Measurements from ENCODE around the gene PCYT2. TPM values are rescaled to one million over a fixed set of nuclear protein-coding genes. Genes with fewer than 3 reads are reported as not detected.

PCYT2 gene
- total RNA-seq, 2 donors from 2014 or later: 21.6 to 26.0 TPM

DNA sequence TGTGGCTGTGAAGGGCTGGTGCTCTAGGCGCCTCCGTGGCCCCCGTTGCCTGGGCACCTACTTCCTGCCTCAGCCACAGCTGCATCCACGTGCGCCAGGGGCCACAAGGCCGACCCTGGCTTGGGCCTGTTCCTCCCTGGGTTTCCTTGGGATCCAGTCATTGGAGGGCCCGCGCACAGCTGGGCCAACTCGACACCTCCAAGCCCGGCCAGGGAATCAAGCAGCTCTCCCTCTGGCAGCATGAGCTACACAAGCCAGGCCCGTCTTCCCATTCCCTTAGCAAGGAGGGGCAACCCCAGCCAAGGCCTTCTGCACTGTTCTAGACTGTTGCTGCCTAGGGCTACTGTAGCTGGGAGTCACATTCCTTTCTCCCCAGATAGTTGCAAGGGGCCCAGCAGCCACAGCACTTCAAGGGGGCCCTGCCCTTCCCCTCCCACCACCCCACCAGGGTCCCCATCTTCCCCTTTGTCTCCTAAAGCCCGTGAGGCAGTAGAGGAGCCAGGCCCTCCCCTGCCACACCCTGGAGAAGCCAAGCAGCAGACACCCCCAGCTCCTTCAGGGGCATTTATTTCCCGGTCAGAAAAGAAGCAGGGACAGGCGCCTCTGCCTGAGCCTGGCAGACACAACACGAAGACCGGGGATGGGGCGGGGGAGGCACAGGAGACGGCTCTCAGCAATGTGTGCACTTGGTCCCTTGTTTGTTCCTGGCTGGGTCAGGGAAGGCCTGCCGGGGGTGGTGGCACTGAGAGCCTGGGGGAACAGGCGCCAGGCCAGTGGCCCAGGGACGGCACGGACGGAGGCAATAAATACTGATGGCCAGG lies 43.8 kb downstream of the PCYT2 start:
- Mint-ChIP-seq H3K4me1 (peaks cover 30% of the 10 kb centered on the region), H3K36me3 (ENCODE audit: low read depth) (peaks cover 2% of the 10 kb centered on the region), H3K27ac (peak overlapping the region; percentile 97), H3K4me3 (peak overlapping the region; percentile 75), H3K27me3 (no peaks in the 10 kb centered on the region)
- no peaks in the 10 kb centered on the region for H3K9me3 ChIP-seq (ENCODE audit: control insufficient read depth, low read length, poor library complexity, severe bottlenecking)
- ATAC-seq (no peak), DNase-seq (peak in 1 of 3 donors; percentile 16)

GRCh38 chr17:81866440-81867169 lies 44.6 kb downstream of the PCYT2 start:
- no peak for ATAC-seq
- Mint-ChIP-seq H3K36me3 (ENCODE audit: low read depth) (peaks cover 2% of the 10 kb centered on the region), H3K4me3 (peak overlapping the region; percentile 75), H3K27ac (peak overlapping the region; percentile 97), H3K4me1 (peaks cover 30% of the 10 kb centered on the region), H3K27me3 (no peaks in the 10 kb centered on the region)
- DNase-seq: no peak
- H3K9me3 ChIP-seq (ENCODE audit: control insufficient read depth, low read length, poor library complexity, severe bottlenecking): no peaks in the 10 kb centered on the region

- no peaks in the 10 kb centered on the region for H3K9me3 ChIP-seq (ENCODE audit: control insufficient read depth, low read length, poor library complexity, severe bottlenecking)
- ATAC-seq (no peak), DNase-seq (no peak)
- H3K4me3 Mint-ChIP-seq: peak overlapping the region; percentile 65
- H3K27me3 Mint-ChIP-seq: no peaks in the 10 kb centered on the region
- peak overlapping the region; percentile 97 for H3K27ac Mint-ChIP-seq
- peaks cover 2% of the 10 kb centered on the region for H3K36me3 Mint-ChIP-seq (ENCODE audit: low read depth)
- H3K4me1 Mint-ChIP-seq: peaks cover 30% of the 10 kb centered on the region
These were observed 45.3 kb downstream of the PCYT2 start for GRCh38 chr17:81865733-81866439.

DNA sequence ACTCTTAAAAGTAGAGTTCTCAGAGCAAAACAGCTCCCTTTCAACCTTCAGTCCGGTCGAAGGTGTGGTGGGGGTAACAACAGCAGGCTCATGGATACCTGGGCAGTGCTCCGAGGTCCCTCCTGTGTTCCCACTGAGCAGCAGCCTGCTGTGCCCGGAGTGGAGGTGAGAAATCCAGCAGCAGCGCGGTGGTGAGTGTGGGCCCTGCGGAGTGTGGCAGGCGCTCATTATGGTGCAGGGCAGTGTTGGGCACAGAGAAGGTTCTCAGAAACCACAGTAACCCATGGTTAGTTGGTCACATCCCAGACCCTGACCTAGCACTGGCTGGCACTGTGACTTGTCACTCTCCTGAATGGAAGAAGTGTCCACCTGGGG lies 45.9 kb downstream of the PCYT2 start:
- no peaks in the 10 kb centered on the region for H3K9me3 ChIP-seq (ENCODE audit: control insufficient read depth, low read length, poor library complexity, severe bottlenecking)
- Mint-ChIP-seq H3K27ac (peak overlapping the region; percentile 97), H3K4me1 (peaks cover 31% of the 10 kb centered on the region), H3K27me3 (no peaks in the 10 kb centered on the region), H3K4me3 (peak overlapping the region; percentile 65), H3K36me3 (ENCODE audit: low read depth) (peaks cover 2% of the 10 kb centered on the region)
- ATAC-seq (no peak), DNase-seq (no peak)

- Mint-ChIP-seq H3K36me3 (ENCODE audit: low read depth) (peaks cover 4% of the 10 kb centered on the region), H3K27ac (peak overlapping the region; percentile 97)
- no peak for ATAC-seq
These were observed 47.1 kb downstream of the PCYT2 start for GRCh38 chr17:81863833-81864768.

GRCh38 chr17:81863123-81863675 lies 48.0 kb downstream of the PCYT2 start:
- H3K36me3 Mint-ChIP-seq (ENCODE audit: low read depth): peaks cover 4% of the 10 kb centered on the region
- no peaks in the 10 kb centered on the region for H3K27me3 Mint-ChIP-seq
- peak overlapping the region; percentile 77 for H3K4me3 Mint-ChIP-seq
- no peaks in the 10 kb centered on the region for H3K9me3 ChIP-seq (ENCODE audit: control insufficient read depth, low read length, poor library complexity, severe bottlenecking)
- peaks cover 31% of the 10 kb centered on the region for H3K4me1 Mint-ChIP-seq
- ATAC-seq (no peak), DNase-seq (no peak)
- peak overlapping the region; percentile 82 for H3K27ac Mint-ChIP-seq

More at GRCh38 chr17:81863833-81864768, 47.1 kb downstream of the PCYT2 start:
- H3K9me3 ChIP-seq (ENCODE audit: control insufficient read depth, low read length, poor library complexity, severe bottlenecking): no peaks in the 10 kb centered on the region
- Mint-ChIP-seq H3K4me1 (peaks cover 29% of the 10 kb centered on the region), H3K4me3 (no peak overlapping the region), H3K27me3 (no peaks in the 10 kb centered on the region)
- no peak for DNase-seq

DNA sequence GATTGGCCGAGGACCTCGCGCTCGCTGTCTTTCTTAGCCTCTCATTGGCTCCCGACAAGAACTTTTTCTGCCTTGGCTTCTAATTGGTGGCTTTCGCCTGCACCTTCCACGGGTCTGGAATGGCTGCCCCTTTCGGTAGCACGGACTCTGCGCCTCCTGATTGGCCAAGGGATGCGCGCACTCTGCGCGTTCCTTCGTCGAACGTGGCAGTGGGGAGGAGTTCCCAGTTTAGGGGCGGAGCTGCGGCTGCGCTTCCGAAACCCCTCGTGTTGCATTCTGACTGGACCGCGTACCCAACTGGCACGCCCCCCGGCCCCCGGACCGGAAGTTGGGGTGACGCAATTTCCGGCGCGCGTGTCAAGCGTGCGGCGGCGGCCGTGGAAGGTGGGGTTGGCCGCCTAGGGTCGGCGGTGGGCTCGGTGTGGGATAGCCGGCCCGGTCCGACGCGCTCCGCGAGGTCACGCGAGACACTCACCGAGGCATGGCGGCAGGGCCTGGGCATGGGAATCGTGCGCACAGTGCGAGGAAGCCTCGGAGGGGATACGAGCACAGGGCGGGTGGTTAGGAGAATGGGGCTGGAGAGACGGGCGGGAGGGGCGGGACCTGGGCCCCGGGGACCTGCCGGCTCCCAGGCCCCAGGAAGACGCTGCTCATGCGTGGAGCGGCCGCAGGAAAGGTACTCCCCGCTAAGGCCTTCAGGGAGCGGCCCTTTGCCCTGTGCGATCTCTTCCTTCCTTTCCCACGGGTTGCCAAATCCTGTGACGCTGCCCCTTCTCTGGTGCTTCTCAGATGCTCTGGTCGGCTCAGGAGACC lies 50.2 kb downstream of the PCYT2 start:
- DNase-seq (peak; percentile 97 to 98 (median 97)), ATAC-seq (peak; percentile 86)
- Mint-ChIP-seq H3K4me3 (peak overlapping the region; percentile 92), H3K27ac (peak overlapping the region; percentile 97), H3K27me3 (no peaks in the 10 kb centered on the region), H3K36me3 (ENCODE audit: low read depth) (peaks cover 3% of the 10 kb centered on the region), H3K4me1 (peaks cover 22% of the 10 kb centered on the region)
- H3K9me3 ChIP-seq (ENCODE audit: control insufficient read depth, low read length, poor library complexity, severe bottlenecking): no peaks in the 10 kb centered on the region

DNA sequence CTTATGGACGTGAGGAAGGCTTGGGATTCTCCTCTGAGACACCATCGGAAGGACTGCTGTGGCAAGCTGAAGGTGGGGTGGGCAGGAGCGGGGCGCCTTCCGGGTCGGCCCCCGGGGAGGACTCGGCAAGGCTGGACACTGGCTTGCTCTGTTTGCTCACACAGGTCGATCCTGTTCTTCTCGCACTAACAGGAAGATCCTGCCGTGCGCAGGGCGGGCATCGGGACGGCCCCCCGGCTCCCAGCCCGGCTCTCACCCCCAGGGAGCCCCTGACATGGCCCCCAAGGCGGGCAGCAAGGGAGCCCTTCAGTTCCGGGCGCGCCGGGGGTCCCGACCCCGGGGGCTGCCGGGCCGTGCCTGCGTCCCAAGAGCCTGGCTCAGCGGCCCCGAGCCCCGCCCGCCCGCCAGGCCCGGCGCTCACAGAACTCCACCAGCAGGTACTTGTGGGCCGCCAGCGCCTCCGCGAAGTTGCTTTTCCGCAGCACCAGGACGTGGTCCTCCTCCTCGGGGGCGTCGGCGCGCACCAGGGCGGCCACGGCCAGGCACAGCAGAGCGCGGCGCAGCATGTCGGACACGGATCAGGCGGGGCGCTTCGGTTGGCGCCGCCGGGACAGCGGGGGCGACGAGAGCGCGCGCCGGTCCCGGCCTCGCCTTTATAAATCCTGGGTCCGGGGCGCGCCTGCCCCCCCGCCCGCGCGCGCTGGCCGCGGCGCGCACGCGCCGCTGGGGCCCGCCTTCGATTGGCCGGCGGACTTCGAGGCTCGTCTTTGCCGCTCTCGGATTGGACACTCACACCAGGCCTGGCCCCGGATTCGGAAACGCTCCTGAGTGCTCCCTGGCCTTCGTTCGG lies 51.1 kb downstream of the PCYT2 start, which contains the start of gene P4HB:
Gene P4HB, minus strand, starts transcription at position 630 of the 850 bp plus-strand sequence. Its CDS starts 64 bp downstream, at position 566.
- DNase-seq (peak in 1 of 3 donors; percentile 95), ATAC-seq (no peak)
- Mint-ChIP-seq H3K36me3 (ENCODE audit: low read depth) (peaks cover 3% of the 10 kb centered on the region), H3K27me3 (no peaks in the 10 kb centered on the region), H3K4me3 (peak within 1 kb of the TSS; percentile 94), H3K27ac (peak within 1 kb of the TSS; percentile 97), H3K4me1 (peaks cover 24% of the 10 kb centered on the region)
- no peaks in the 10 kb centered on the region for H3K9me3 ChIP-seq (ENCODE audit: control insufficient read depth, low read length, poor library complexity, severe bottlenecking)

DNA sequence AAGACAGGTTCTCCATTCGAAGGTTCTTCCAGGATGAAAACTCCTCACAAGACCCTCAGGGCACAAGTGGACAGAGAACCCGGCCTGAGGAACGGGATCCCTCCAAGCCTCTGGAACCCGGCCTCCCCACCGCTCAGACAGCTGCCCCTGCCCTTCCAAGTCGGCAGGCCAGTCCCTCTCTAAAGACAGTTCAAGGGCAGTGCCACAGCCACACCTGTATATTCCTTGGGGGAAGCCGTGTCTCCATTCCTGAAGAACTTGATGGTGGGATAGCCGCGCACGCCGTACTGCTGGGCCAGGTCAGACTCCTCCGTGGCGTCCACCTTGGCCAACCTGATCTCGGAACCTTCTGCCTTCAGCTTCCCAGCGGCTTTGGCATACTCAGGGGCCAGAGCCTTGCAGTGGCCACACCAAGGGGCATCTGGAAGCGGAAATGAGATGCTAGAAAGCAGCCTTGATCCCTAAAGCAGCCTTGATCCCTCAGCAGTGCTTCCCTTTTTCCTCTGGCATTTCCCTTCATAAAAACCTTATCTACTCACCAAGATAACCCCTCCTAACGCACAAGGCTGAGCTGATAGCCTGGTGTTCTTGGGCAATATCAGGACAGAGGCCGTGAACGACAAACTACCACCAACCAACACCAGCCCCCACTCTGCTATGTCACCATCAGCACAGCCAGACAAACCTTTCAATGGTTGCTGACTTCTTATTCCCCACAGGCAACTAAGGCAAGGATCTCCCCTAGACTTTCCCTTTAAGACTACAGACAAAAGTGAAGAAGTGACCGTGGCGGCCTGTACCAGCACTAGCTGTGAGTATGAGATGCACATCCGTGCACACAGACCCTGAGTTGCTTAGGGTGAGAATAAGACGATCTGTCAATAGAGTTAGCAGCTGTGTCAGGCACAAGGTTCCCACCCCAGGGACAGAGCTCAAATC lies 52.0 kb downstream of the PCYT2 start:
- H3K27me3 Mint-ChIP-seq: no peaks in the 10 kb centered on the region
- H3K27ac Mint-ChIP-seq: peak overlapping the region; percentile 91
- DNase-seq (no peak), ATAC-seq (no peak)
- H3K9me3 ChIP-seq (ENCODE audit: control insufficient read depth, low read length, poor library complexity, severe bottlenecking): no peaks in the 10 kb centered on the region
- H3K4me1 Mint-ChIP-seq: peaks cover 24% of the 10 kb centered on the region
- H3K4me3 Mint-ChIP-seq: peak overlapping the region; percentile 94
- H3K36me3 Mint-ChIP-seq (ENCODE audit: low read depth): peaks cover 3% of the 10 kb centered on the region
